GM18519 (cell line): ENCODE results near the gene AATF.

Experiments
- ATAC-seq: cut with Tn5 transposase; IDR thresholded peaks from one replicate; pipeline ENCODE4 v1.9.1; 2021; ENCODE audit warnings: mild to moderate bottlenecking, moderate library complexity; ENCODE audit not compliant: unreplicated experiment, low FRiP score

AATF gene

DNA sequence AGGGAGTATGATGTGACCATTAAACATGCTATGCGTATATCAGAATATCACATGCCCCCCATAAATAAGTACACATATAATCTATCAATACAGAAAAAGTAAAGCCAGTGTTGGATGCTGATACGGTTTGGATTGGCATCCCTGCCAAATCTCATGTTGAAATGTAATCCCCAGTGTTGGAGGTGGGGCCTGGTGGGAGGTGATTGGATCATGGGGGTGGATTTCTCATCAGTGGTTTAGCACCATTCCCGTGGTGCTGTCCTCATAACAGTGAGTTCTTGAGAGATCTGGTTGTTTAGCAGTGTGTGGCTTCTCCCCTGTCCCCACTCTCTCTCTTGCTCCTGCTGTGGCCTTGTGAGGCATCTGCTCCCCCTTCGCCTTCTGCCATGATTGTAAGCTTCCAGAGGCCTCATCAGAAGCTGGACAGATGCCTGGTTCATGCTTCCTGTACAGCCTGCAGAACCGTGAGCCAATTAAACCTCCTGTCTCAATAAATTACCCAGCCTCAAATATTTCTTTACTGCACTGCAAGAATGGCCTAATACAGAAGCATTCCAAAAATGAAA, 88.9 kb downstream of the AATF start:
- no peak for ATAC-seq

DNA sequence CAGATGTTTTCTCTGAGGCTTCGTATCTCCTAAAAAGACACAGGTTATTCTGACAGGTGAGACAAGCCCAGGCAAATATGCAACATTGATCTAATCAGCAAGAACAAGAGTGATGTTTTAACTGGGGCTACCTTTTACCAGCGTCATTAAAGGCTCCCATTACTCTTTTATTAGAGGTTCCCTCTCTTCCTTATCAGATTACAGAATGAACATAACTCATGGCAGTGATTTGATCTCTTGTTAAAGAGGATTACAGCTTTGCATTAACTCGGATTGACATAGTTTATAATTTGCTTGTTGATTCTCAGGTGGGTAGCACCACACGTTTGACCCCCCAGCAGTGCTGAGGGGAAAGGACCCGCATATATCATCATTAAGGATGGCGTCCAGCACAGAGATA, 90.5 kb downstream of the AATF start:
- ATAC-seq, result no peak

DNA sequence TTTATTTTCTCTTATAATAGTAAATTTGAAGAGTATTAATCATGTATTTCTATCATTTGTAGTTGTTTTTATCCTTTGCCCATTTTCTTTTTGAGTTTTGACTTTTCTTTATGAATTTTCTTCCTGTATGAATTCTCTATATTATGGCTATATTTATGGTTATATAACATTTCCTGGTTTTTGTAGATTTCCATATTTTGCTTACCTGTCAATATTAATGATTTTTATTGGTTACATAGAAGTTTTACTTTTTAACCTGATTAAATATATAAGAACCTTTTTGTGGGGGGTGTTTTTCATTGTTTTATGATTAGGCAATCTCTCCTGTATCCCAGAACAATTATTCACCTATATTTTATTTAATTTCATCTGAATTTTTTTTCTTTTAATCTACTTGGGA, 93.2 kb downstream of the AATF start:
- ATAC-seq, result no peak

DNA sequence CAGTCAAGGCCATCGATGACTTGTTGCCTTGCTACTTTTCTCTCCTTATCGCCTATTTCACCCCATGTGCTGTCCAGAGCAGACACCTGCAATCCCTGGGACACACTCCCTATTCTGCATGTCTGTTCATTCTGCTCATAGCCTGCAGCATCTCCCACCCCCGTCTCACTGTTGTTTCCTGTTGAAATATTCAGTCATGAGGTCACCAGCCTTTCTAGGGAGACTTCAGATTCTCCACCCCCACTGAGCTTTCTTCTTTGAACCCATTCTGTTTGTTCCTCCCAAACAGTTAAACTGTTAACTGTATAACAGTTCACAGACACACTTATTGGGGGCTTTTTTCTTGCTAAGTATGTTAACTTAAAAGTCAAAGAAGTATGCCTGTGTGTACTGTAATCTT, 94.4 kb downstream of the AATF start:
- ATAC-seq, result no peak

DNA sequence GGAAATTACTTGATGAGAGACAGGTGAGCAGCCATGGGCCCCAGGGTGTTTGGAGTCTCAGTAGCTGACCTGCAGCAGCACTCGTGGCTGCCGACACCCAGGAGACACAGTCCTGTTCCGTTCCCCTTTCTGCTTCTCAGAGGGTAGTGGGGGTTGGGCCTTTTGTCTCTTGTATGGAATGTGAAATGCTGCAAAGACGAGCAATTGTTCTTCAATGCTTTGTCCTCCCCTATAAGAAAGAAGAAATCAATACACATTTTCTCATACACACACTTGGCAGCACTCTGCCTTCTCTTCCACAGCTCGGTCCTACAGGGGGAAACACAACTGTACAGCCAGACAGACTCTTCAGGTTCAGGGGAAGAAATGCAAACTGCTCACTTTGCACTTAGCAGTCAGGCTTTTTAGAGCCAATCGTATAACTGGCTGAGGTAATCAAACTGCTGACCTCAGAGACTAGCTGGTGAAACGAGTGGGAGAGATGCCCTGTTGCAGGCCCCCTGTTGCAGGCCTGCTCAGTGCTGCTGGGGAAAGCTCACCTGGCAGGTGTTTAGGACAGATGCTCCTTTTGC, 96.7 kb downstream of the AATF start:
- ATAC-seq, result no peak

DNA sequence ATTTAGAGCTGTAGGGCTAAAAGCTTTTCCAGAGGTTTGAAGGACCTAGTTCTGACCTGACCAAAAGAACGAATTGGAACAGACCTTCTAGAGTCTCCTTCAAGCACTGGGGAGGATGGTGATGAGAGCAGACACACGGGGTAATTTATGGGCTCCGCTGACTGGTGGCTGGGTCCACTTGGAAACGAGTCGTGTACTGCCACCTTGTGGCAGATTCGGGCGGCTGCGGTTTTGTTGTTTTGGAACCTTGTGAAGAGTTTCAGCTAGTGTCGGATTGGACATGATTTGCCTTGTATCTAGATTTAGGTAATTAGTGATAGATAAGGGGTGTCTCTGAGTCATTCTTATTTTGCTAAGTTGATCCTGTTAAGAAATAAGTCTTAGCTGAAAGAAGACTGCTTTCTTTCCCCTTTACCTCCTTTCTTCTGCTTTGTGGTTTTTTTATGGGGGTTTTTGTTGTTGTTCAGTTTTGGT, 98.9 kb downstream of the AATF start:
- no peak for ATAC-seq

DNA sequence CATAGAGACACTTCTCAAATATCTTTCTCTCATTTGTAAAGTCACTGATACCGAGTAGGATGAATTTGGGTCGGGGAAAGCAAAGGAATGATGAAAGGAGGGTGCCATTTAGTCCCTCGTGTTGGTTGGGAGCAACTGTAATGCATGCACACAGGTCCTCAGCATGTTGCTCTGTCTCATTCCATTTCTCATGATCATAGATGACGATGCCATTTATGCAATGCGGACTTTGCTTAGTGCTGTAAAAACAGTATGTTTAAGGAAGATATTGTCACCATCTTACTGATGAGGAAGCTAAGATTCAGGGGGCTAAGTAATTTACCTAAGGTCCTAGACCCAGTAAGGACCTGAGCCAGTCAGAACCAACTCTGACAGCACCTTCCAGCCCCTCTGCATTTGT, 100.1 kb downstream of the AATF start:
- ATAC-seq, result no peak

DNA sequence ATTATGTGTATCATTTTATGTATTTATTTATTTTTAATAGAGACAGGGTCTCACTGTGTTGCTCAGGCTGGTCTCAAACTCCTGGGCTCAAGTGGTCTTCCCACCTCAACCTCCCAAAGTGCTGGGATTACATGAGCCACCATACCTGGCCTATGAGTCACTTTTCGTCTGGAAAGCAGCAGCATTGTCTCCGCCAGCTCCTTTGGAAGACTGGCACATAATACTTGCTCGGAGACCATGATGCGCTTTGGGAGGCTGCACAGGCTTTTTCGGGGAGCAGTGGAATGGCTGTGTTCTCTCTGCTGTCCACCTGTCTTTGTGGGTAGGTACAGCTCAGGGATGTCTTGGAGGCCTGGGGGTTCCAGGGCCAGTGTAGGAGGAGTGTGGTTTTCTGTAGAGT, 102.2 kb downstream of the AATF start:
- no peak for ATAC-seq

DNA sequence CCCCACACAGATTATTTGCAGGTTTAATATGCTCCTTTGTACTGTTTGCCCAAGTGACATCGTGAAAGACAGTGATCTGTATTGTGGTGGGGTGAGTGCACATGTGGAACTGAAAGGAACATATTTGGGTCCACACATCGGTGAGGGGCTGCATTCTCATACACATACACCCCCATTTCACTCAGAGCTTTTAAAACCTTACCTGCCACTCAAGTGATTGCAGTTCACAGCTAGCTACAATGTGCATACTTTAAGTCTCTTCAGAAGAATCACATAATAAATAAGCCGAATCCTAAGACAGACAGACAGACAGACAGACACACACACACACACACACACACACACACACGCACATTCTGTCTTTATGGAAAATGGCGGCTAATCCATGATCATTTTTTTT, 102.6 kb downstream of the AATF start:
- ATAC-seq, result no peak

DNA sequence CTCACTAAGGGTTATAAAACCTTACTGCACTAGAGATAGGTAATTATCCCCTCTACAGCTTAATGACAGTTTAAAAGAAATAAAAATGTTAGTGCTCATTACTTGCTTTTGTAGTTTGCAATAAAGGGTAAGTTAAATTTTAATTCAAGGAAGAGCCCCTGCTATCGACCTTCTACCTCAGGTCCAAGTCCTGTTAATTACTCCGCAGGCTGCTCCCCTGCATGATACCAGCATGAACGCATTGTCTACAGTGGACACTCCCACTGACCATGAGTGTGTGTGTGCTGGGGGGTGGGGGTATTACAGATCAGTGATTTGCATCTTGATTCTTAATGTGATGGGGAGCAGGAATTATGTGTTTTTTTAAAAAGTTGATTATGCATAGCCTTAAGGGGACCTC, 103.1 kb downstream of the AATF start:
- ATAC-seq, result no peak

DNA sequence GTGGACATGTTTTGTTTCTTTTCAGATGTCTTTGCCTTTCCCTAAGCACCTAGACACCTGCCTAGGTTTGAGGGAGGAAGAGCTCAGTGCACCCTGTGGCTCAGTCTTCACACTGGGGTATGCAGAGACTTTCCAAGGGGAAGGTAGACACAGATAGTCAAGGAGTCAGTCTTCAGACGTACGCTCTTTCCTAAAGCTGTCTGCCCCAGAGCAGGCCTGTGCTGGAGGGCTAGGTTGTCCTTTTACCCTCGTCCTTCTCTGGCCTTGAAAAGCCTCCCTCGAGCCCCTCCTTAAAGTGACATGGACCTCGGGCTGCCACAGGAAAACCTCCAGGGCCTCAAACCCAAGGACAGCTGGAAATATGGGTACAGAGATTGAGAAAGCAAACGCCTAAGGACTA, 103.7 kb downstream of the AATF start:
- no peak for ATAC-seq

DNA sequence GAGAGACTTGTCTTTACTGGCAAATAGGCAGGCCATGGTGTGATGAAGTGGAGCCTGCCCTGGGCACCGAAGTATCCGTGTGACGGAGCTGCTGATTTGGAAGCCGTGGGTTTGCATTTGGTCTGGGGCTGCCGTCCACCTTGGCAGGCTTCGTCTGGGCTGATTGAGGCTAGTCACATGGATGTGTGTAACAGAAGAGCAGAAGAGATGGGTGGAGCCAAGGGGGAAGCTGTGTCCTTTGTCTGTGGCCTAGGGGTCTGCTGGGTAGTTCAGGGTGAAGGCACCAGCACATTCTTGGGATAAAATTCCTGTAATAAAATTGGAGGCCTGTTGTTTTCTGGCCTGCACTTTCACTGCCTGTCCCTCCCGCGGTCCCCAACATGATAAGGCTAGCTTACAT, 106.1 kb downstream of the AATF start:
- no peak for ATAC-seq

DNA sequence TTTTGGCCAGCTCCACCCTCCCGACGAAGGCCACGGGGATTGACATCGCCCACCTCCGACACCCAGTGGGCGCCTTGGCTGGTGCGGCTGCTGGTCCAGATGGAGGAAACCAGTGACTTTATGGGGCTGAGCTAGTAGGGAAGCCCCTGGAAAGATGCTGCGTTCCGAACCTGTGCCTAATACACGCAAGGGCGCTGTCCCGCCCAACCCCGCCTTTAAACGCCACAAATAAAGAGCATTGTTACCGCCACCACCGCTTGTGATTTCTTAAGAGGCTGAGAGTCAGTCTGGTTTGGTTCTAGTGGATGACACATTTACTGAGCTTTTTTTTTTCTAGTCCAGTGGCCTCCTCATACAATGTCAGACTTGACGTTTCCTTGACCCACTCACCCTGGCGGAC, 107.9 kb downstream of the AATF start:
- ATAC-seq, result no peak

DNA sequence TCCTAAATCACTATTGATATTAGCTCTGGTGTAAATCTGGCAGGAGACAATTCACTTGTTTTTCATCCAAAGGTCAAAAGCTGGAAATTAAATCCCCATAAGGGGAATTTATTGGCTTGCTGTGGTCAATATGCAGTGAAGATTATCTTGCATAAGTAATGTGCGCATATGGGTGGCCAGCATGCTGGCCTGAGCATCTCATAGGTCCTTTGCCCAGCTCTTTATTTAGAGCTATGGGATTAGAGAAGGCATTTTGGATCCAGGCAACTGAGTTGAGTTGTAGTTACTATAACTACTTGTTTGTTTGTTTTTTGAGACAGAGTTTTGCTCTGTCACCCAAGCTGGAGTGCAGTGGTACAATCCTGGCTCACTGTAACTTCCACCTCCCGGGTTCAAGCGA, 110.7 kb downstream of the AATF start:
- no peak for ATAC-seq

DNA sequence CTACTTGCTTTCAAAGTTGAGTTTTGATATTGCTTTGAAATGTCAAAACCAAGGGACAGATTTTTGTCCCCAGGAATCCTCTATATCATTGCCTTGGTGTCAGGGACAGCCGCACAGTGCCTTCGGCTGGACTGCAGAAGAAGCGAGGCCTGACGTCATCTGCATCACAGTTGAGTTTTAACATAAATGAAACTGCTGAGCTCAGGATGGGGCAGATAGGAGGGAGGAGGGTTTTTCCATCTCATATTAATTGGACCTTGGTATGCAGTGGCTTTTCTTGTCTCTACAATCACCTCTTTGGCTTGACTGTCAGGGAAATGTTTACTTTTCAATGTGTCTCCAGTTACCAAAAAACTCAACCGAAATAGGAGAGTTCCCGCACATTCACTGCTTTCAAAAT, 111.3 kb downstream of the AATF start:
- ATAC-seq, result no peak

DNA sequence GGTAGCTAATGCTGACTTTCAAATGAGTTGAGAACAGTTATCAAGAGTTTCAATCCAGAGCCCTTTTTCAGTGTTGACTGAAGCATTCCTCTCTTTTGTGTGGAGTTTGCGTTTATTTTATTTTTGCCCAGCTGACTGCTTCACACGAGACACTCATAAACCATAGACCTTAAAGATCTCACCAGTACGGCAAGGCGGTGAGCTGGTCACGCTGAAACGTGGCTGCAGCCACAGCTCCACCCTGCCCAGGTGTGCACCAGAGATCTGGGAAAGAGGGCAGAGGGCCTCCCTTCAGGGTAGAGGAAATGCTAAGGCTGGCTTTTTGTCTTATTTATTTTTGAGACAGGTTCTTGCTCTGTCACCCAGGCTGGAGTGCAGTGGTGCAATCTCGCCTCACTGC, 112.2 kb downstream of the AATF start:
- ATAC-seq, result no peak

DNA sequence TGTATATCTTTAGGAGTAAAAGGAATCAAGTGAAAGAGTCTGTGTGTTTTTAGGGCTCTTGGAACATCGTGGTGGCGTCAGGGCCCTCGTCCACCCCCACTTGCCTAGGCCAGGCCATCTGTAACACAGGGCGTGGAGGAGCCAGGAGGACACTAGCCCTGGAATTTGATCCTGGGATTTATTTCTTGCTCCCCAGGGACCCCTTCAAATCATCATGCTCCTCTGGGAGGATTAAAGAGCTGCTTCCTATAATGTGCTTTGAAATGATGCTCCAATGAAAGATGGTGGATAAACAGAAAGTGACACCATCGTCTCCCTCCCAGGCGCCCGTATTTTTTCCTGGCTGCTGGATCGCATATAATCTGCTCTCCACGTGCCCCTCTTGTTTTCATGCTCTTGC, 113.3 kb downstream of the AATF start:
- ATAC-seq, result no peak

DNA sequence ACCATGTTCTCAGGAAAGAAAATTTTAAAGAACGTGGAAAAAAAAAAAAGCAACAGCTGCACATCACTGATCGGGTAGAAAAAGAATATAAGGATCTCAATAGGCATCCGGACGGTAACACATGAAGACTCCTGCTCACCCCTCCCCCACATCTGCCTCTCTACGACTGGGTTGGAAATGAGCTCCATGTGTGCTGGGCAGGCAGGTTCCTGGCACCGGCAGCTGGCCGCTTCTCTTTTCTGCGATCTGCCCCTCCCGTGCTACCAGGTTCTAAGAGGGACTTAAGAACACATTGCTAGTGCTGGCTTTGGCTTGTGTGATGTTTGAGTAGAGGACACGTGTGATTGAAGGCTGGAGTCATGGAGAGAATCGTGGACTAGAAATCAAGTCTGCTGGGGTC, 115.5 kb downstream of the AATF start:
- no peak for ATAC-seq

DNA sequence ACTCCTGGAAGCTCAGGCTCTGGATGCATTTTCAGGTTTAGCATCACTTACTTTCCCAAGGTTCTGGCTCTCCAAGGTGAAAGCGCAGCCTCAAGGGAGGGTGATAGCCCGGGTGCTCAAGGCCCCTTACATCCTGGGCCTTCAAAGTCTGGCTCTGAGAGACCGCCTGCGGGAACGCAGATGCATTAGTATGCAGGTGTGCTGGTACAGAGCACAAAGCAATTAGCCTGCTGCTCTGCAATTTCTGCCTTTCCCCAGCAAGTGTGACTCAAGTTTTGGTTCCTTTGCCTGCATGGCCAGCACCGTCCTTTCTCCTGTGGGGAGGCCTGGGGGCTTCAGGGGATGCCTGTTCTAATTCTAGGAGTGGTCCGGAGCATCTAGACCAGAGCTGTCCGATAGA, 116.2 kb downstream of the AATF start:
- ATAC-seq, result no peak

DNA sequence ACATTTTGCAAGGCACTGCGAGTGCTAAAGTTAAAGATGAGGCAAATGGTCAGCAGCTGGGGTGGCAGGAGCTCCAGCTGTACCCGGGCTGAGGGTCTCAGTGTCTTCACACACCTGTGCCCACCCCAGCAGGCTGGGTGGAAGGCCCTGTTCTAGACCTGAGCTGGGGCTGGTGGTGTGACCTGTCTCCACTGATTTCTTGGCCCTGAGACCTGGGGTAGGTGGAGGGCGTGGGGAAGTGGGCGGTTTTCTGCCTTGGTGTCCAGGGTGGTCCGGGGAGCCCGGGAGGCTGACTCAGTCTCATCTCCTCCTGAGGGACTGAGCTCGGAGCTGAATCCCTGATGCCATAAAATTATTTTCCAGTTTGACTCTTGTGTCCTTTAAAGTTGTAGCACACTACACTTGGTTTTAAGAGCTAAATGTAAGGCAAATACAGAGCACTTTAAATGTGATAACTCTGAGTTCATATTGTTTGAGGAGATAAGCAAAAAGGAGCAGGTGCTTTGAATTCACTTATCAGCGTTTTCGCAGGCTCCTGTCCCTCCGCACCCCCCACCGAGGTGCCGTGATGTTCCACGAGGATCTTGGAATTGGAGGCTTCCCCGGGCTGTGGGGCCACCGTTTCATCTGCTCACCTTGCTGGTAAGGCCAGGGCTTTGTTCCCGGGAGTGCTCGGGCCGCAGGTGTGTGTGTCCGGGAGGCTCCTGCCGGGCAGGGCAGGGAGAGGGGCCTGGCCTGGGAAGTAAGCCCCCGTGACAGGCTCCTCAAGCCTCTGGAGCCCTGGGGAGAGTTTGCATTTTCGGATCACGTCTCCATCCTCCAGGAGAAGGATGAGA, 117.0 kb downstream of the AATF start:
- no peak for ATAC-seq

DNA sequence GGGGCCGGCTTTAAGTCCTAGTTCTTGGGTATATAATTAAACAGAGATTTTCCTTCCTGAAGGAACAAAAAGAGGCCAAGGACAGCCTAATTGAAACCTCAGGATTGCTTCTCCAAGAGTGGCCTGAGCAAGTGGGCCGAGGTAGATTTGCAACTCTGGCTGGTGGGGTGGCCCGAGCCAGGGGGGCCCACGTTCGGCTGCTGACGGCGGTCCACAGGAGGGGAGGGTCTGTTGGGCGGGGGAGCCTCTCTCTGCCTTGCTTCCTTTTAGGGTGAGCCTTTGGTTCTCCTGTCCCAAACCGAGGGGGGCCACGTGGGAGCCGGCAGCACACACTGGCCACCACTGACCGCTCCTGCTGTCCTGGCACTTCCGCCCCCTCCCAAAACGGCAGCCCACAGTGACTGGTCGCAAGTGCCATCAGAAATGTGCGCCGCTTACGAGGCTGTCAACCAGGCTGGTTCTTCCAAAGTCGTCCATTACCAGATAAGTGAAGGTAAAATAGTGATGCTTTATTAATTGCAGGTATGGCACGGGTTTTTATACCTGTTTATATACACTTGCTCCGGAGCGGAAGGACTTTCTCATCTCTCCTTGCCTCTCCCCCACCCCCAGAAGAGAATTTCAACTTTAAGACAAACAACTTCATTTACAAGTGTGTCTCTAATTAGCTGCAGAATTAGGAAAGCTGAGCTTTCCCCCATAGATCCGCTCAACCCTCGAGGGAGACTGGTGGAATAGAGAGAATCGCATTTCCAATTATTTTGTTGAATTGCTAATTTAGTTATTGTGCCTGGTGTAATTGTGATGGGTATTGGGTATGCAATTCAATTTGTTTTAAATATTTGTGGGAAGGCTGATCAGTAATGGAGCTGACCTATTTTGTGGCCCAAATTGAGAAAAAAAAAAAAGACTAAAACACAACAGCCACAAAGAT, 117.8 kb downstream of the AATF start:
- ATAC-seq, result no peak
